ENCODE measurements around the gene HEXD.
"Not testable (repeated sequence)": the region's sequence is repeated elsewhere in the genome, so short reads cannot be mapped to it uniquely, and the experiment has no call there.

The HEXD gene

DNA sequence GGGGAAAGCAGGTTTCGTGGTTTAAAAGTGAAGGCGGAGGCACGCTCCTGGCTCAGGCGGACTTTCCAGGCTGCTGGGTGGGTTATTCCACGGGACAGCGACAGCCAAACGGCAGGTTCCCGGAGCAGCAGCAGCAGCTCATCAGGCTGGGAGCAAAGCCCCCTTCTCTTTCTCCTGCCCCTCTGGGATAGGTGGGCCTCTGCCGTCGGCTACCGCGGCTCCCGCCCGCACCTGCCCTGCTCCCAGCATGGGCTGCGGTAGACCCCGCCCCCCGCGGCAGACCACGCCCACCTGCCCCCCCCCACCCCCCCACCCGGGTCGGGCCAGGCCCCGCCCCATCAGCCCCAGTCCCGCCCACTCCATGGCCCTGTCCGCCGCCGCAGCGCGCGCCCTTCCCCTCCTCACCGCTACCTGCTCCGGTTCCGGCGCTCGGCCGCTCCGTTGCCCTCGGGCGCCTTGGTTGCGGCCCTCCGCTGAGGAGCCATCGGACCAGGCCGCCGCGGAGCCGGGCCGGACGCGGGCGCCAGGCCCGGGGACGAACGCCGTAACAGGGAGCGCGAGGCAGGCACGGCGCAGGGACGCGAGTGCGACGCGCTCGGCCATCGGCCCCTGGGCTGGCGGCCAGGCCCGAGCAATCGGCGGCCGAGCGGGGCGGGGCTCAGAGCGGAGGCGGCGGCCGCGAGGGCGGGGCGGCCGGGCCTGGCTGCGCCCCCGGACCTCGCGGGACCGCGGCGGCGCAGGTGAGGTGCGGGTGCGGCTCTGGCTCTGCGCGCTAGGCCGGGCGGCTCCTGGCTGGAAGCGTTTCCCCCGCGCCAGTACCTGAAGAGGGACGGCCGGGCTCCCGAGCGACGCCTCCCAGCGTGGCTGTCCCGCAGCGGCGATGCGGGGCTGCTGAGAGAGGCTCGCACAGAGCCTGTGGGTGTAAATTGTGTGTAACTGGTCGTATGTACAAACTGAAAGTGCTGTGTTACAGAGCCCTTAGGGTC lies at the start of gene HEXD, which contains the start of gene OGFOD3:
HEXD (plus strand) TSS at position 347 of the 986 bp plus-strand sequence. CDS start 1,453 bp downstream, outside the sequence.
OGFOD3 (minus strand) TSS at position 586 of the 986 bp plus-strand sequence; CDS start at position 485, 101 bp downstream.
- peaks cover 0 to 5% of the 10 kb centered on the region in 2 donors for H3K9me3 ChIP-seq (ENCODE audit: control insufficient read depth in 1 of 2, low read length in 2 of 2)
- peaks cover 0 to 27% of the 10 kb centered on the region in 2 donors for H3K4me1 ChIP-seq (ENCODE audit: control insufficient read depth in 1 of 2, insufficient read depth in 2 of 2, low read length in 2 of 2)
- peak within 1 kb of the TSS; percentile 33 for H3K27ac ChIP-seq (ENCODE audit: low read length)
- no peaks in the 10 kb centered on the region for H3K27me3 ChIP-seq (ENCODE audit: low read depth, low read length)
- H3K36me3 ChIP-seq (ENCODE audit: control insufficient read depth in 1 of 2, insufficient read depth in 2 of 2, low read length in 2 of 2) = peaks cover 0 to 14% of the 10 kb centered on the region in 2 donors
- H3K4me3 ChIP-seq (ENCODE audit: low read depth in 1 of 2, low read length in 2 of 2) = peak within 1 kb of the TSS; percentile 81 to 84

- H3K27ac ChIP-seq (ENCODE audit: low read length) = no peak overlapping the region
Measured at GRCh38 chr17:82369211-82369610, 48.9 kb upstream of the HEXD start.

DNA sequence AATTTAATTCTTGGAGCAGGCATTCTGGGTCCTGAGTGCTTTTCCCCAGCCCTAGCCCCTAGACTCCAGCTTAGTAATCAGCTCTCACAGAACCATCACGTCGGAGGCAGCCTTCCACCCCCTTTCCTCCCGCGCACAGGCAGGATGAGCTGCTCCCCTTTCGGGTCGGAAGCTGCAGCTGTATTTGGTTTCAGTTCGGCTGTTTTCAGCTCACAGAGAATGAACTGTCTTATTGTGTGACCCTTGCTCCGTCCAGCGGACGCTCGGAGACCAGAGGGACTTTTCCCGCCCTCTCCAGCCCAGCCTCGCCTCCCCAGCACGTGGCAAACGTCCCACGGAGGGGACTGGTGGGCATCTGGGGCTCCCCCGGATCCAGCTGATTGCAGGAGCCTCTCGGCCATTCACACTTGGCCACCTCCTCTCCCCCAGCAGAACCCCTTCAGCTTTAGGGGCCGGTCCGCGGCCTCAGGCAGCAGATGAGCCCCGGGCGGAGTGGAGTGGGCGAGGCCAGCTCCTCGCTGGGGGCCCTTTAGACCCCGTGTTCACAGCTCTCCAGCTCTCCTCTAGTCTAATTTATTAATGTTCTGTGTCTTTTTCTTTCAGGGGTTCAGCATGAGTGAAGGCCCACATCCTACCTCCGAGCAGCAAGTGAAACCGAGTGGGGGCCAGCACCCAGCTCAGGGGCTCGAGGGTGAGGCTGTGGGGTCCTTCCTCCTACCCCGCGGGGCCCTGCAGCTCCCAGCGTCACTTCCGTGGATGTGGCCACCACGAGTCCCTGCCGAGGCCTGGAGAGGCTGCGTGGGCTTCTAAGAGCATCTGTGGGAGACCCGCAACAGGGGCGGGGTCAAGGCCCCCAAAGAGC lies 47.4 kb upstream of the HEXD start:
- peak overlapping the region; percentile 55 to 57 for H3K4me3 ChIP-seq (ENCODE audit: low read depth in 1 of 2, low read length in 2 of 2)
- H3K27me3 ChIP-seq (ENCODE audit: low read depth, low read length) = peaks cover 36% of the 10 kb centered on the region
- H3K36me3 ChIP-seq (ENCODE audit: control insufficient read depth in 1 of 2, insufficient read depth in 2 of 2, low read length in 2 of 2) = no peaks in the 10 kb centered on the region
- no peak overlapping the region for H3K27ac ChIP-seq (ENCODE audit: low read length)
- H3K9me3 ChIP-seq (ENCODE audit: control insufficient read depth in 1 of 2, low read length in 2 of 2) = no peaks in the 10 kb centered on the region
- peaks cover 0 to 24% of the 10 kb centered on the region in 2 donors for H3K4me1 ChIP-seq (ENCODE audit: control insufficient read depth in 1 of 2, insufficient read depth in 2 of 2, low read length in 2 of 2)

More at GRCh38 chr17:82369211-82369610, 48.9 kb upstream of the HEXD start:
- Histone ChIP-seq H3K4me1 (ENCODE audit: control insufficient read depth in 1 of 2, insufficient read depth in 2 of 2, low read length in 2 of 2) (peaks cover 0 to 24% of the 10 kb centered on the region in 2 donors), H3K9me3 (ENCODE audit: control insufficient read depth in 1 of 2, low read length in 2 of 2) (no peaks in the 10 kb centered on the region), H3K36me3 (ENCODE audit: control insufficient read depth in 1 of 2, insufficient read depth in 2 of 2, low read length in 2 of 2) (no peaks in the 10 kb centered on the region), H3K27me3 (ENCODE audit: low read depth, low read length) (peaks cover 22% of the 10 kb centered on the region), H3K4me3 (ENCODE audit: low read depth in 1 of 2, low read length in 2 of 2) (no peak overlapping the region)

- no peak within 1 kb of the TSS for H3K27ac ChIP-seq (ENCODE audit: low read length)
- H3K9me3 ChIP-seq (ENCODE audit: control insufficient read depth in 1 of 2, low read length in 2 of 2) = no peaks in the 10 kb centered on the region
- H3K4me1 ChIP-seq (ENCODE audit: control insufficient read depth in 1 of 2, insufficient read depth in 2 of 2, low read length in 2 of 2) = peaks cover 0 to 24% of the 10 kb centered on the region in 2 donors
- no peaks in the 10 kb centered on the region for H3K36me3 ChIP-seq (ENCODE audit: control insufficient read depth in 1 of 2, insufficient read depth in 2 of 2, low read length in 2 of 2)
- peaks cover 40% of the 10 kb centered on the region for H3K27me3 ChIP-seq (ENCODE audit: low read depth, low read length)
- peak within 1 kb of the TSS; percentile 55 to 57 for H3K4me3 ChIP-seq (ENCODE audit: low read depth in 1 of 2, low read length in 2 of 2)
Measured at GRCh38 chr17:82371333-82372248, 46.6 kb upstream of the HEXD start, which contains the start of gene UTS2R. UTS2R (plus strand) TSS chr17:82371765; CDS start chr17:82374325, 2,560 bp downstream.

- H3K4me1 ChIP-seq (ENCODE audit: control insufficient read depth in 1 of 2, insufficient read depth in 2 of 2, low read length in 2 of 2) = peaks cover 0 to 24% of the 10 kb centered on the region in 2 donors
- no peak overlapping the region for H3K27ac ChIP-seq (ENCODE audit: low read length)
- H3K36me3 ChIP-seq (ENCODE audit: control insufficient read depth in 1 of 2, insufficient read depth in 2 of 2, low read length in 2 of 2) = no peaks in the 10 kb centered on the region
- H3K9me3 ChIP-seq (ENCODE audit: control insufficient read depth in 1 of 2, low read length in 2 of 2) = no peaks in the 10 kb centered on the region
- H3K4me3 ChIP-seq (ENCODE audit: low read depth in 1 of 2, low read length in 2 of 2) = no peak overlapping the region
- H3K27me3 ChIP-seq (ENCODE audit: low read depth, low read length) = peaks cover 40% of the 10 kb centered on the region
Measured at GRCh38 chr17:82372249-82373071, 45.7 kb upstream of the HEXD start.

GRCh38 chr17:82373072-82373452 lies 45.1 kb upstream of the HEXD start:
- not testable (repeated sequence) for H3K27ac ChIP-seq (ENCODE audit: low read length); H3K36me3 ChIP-seq (ENCODE audit: control insufficient read depth in 1 of 2, insufficient read depth in 2 of 2, low read length in 2 of 2); H3K9me3 ChIP-seq (ENCODE audit: control insufficient read depth in 1 of 2, low read length in 2 of 2); H3K4me3 ChIP-seq (ENCODE audit: low read depth in 1 of 2, low read length in 2 of 2)
- peaks cover 40% of the 10 kb centered on the region for H3K27me3 ChIP-seq (ENCODE audit: low read depth, low read length)
- H3K4me1 ChIP-seq (ENCODE audit: control insufficient read depth in 1 of 2, insufficient read depth in 2 of 2, low read length in 2 of 2) = peaks cover 0 to 24% of the 10 kb centered on the region in 2 donors

DNA sequence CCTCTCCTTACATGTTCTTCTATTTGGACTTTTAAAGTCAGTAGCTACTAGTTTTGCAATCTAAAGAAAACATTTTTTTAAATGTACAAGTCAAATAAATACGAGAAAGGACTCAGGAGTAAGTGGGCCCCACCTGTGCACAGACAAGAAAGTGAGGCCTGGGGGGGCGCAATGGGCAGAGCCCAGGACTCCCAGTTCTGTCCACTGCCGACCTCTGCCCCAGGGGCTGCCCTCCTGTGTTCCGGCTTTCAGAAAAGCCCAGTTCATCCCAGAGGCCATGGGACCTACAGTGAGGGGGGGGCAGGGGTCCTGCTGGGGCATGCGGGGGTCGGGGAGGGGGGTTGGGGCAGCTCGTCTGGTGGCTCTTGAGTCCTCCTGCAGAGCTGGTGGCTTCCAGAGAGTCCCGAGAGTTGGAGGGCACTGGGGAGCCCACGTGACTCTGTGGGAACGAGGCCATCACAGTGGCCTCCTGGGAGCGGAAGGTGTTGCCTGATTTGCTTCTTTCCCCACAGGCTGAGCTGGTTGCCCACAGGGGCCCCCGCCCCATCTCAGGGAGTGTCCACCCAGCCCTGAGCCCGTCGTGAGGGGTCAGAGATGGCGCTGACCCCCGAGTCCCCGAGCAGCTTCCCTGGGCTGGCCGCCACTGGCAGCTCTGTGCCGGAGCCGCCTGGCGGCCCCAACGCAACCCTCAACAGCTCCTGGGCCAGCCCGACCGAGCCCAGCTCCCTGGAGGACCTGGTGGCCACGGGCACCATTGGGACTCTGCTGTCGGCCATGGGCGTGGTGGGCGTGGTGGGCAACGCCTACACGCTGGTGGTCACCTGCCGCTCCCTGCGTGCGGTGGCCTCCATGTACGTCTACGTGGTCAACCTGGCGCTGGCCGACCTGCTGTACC lies 44.2 kb upstream of the HEXD start:
- H3K27ac ChIP-seq (ENCODE audit: low read length) = no peak overlapping the region
- no peak overlapping the region for H3K4me3 ChIP-seq (ENCODE audit: low read depth in 1 of 2, low read length in 2 of 2)
- H3K27me3 ChIP-seq (ENCODE audit: low read depth, low read length) = peaks cover 43% of the 10 kb centered on the region
- peaks cover 0 to 24% of the 10 kb centered on the region in 2 donors for H3K4me1 ChIP-seq (ENCODE audit: control insufficient read depth in 1 of 2, insufficient read depth in 2 of 2, low read length in 2 of 2)
- H3K9me3 ChIP-seq (ENCODE audit: control insufficient read depth in 1 of 2, low read length in 2 of 2) = no peaks in the 10 kb centered on the region
- no peaks in the 10 kb centered on the region for H3K36me3 ChIP-seq (ENCODE audit: control insufficient read depth in 1 of 2, insufficient read depth in 2 of 2, low read length in 2 of 2)

DNA sequence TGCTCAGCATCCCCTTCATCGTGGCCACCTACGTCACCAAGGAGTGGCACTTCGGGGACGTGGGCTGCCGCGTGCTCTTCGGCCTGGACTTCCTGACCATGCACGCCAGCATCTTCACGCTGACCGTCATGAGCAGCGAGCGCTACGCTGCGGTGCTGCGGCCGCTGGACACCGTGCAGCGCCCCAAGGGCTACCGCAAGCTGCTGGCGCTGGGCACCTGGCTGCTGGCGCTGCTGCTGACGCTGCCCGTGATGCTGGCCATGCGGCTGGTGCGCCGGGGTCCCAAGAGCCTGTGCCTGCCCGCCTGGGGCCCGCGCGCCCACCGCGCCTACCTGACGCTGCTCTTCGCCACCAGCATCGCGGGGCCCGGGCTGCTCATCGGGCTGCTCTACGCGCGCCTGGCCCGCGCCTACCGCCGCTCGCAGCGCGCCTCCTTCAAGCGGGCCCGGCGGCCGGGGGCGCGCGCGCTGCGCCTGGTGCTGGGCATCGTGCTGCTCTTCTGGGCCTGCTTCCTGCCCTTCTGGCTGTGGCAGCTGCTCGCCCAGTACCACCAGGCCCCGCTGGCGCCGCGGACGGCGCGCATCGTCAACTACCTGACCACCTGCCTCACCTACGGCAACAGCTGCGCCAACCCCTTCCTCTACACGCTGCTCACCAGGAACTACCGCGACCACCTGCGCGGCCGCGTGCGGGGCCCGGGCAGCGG lies 43.4 kb upstream of the HEXD start:
- Histone ChIP-seq H3K9me3 (ENCODE audit: control insufficient read depth in 1 of 2, low read length in 2 of 2) (no peaks in the 10 kb centered on the region), H3K4me1 (ENCODE audit: control insufficient read depth in 1 of 2, insufficient read depth in 2 of 2, low read length in 2 of 2) (peaks cover 0 to 24% of the 10 kb centered on the region in 2 donors), H3K27ac (ENCODE audit: low read length) (no peak overlapping the region), H3K27me3 (ENCODE audit: low read depth, low read length) (peaks cover 43% of the 10 kb centered on the region), H3K36me3 (ENCODE audit: control insufficient read depth in 1 of 2, insufficient read depth in 2 of 2, low read length in 2 of 2) (no peaks in the 10 kb centered on the region), H3K4me3 (ENCODE audit: low read depth in 1 of 2, low read length in 2 of 2) (no peak overlapping the region)

Measured in muscle layer of duodenum (tissue), 2 donors.